B cell (primary cell): ENCODE measurements around the gene SPOCD1. TPM values are rescaled to one million over a fixed set of nuclear protein-coding genes. Genes with fewer than 3 reads are reported as not detected.

Source experiments
- ATAC-seq: fragments of 200-7000 bp; cut with Tn5 transposase; one replicate; pipeline ENCODE4 v1.10.0; 2021; ENCODE audit warnings: low read depth, mild to moderate bottlenecking, moderate number of reproducible peaks, moderate library complexity
- CTCF ChIA-PET: fragments of 350-600 bp; sonication (Branson Sonifier 250); formaldehyde crosslinking; loops from one replicate; lab custom pipeline; 2021; ENCODE audit warnings: antibody characterized with exemption, inconsistent platforms; lab: Charles Lee
- POLR2A ChIA-PET: fragments of 350-600 bp; sonication (Branson Sonifier 250); formaldehyde crosslinking; loops from one replicate; lab custom pipeline; 2021; ENCODE audit warnings: antibody characterized with exemption; lab: Charles Lee
- DNase-seq: peaks from one replicate; pipeline ENCODE4 v3.0.0; 2013
- H2AFZ ChIP-seq: 2 replicates; pipeline ENCODE4 v1.6.1; 2012; ENCODE audit warnings: mild to moderate bottlenecking, low read depth, low read length; ENCODE audit not compliant: insufficient read depth, poor library complexity, severe bottlenecking
- H3K27ac ChIP-seq, 2 donors: 1 replicate in 1 of 2; 2 replicates in 1 of 2; pipeline ENCODE4 v1.5.1; 2012 to 2013; ENCODE audit warnings: low read length in 2 of 2, mild to moderate bottlenecking in 2 of 2, moderate library complexity in 1 of 2
- H3K27me3 ChIP-seq, 4 experiments: fragments of 200-600 bp in 1 of 4; sonication (generic) in 1 of 4; replicated peaks in 1 of 4; 1 replicate in 2 of 4; 2 replicates in 2 of 4; pipeline versions ENCODE4 v1.6.1 to v1.7.0; 2013 to 2016; ENCODE audit warnings: low read length in 3 of 4, mild to moderate bottlenecking in 2 of 4, mixed read lengths in 1 of 4, moderate library complexity in 1 of 4; ENCODE audit not compliant: insufficient read depth in 4 of 4, control insufficient read depth in 3 of 4; ENCODE audit errors: control extremely low read depth in 1 of 4
- H3K36me3 ChIP-seq, 2 experiments: replicated peaks in 1 of 2; 1 replicate in 1 of 2; 2 replicates in 1 of 2; pipeline versions ENCODE4 v1.6.1 to v1.7.1; 2013; ENCODE audit warnings: low read length in 1 of 2; ENCODE audit not compliant: insufficient read depth in 2 of 2, control insufficient read depth in 1 of 2; ENCODE audit errors: control extremely low read depth in 1 of 2, extremely low read depth in 1 of 2
- H3K4me1 ChIP-seq, 2 donors: fragments of 200-600 bp in 1 of 2; sonication (generic) in 1 of 2; 1 replicate in 1 of 2; 2 replicates in 1 of 2; pipeline versions ENCODE4 v1.5.1 to v1.6.1; 2013 to 2017; ENCODE audit warnings: low read length in 2 of 2; ENCODE audit not compliant: control insufficient read depth in 2 of 2, insufficient read depth in 2 of 2
- H3K4me2 ChIP-seq: replicated peaks from 2 replicates; pipeline ENCODE3; 2012; ENCODE audit warnings: mild to moderate bottlenecking, low read depth, low read length; ENCODE audit not compliant: poor library complexity, severe bottlenecking
- H3K4me3 ChIP-seq, 5 experiments: fragments of 200-600 bp in 1 of 5; sonication (generic) in 1 of 5; 1 replicate in 3 of 5; 2 replicates in 2 of 5; pipeline versions ENCODE4 v1.5.1 to v1.7.0; 2011 to 2016; ENCODE audit warnings: low read length in 4 of 5, mild to moderate bottlenecking in 4 of 5, low read depth in 2 of 5, control low read depth in 1 of 5, moderate library complexity in 1 of 5; ENCODE audit not compliant: insufficient read depth in 1 of 5; ENCODE audit errors: control extremely low read depth in 1 of 5, extremely low read depth in 1 of 5
- H3K79me2 ChIP-seq: fragments of 200-600 bp; sonication (generic); one replicate; pipeline ENCODE4 v1.6.0; 2016; ENCODE audit warnings: low read length; ENCODE audit not compliant: control insufficient read depth, insufficient read depth
- H3K9ac ChIP-seq: fragments of 200-600 bp; sonication (generic); 2 replicates; pipeline ENCODE4 v1.6.1; 2017; ENCODE audit warnings: mild to moderate bottlenecking, low read length, moderate library complexity
- H3K9me3 ChIP-seq, 3 donors: one replicate each; pipeline versions ENCODE4 v1.6.1 to v1.7.1; 2013; ENCODE audit warnings: low read length in 2 of 3; ENCODE audit not compliant: control insufficient read depth in 2 of 3, insufficient read depth in 1 of 3; ENCODE audit errors: control extremely low read depth in 1 of 3
- H4K20me1 ChIP-seq: 2 replicates; pipeline ENCODE4 v1.6.0; 2012; ENCODE audit warnings: mild to moderate bottlenecking, low read length; ENCODE audit not compliant: insufficient read depth, control insufficient read depth, poor library complexity, severe bottlenecking
- H3K27ac Mint-ChIP-seq: one replicate; pipeline ENCODE4 v1.8.0; 2021; ENCODE audit warnings: mixed read lengths
- H3K27me3 Mint-ChIP-seq: one replicate; pipeline ENCODE4 v1.8.0; 2021; ENCODE audit warnings: mixed read lengths
- H3K4me1 Mint-ChIP-seq: one replicate; pipeline ENCODE4 v1.8.0; 2021; ENCODE audit warnings: mixed read lengths
- H3K4me3 Mint-ChIP-seq: one replicate; pipeline ENCODE4 v1.8.0; 2021; ENCODE audit warnings: mixed read lengths
- H3K9me3 Mint-ChIP-seq: one replicate; pipeline ENCODE4 v1.8.0; 2022; ENCODE audit warnings: mixed read lengths; ENCODE audit not compliant: insufficient read depth
- CTCF ChIP-seq: fragments of 200-600 bp; IDR thresholded peaks from one replicate; pipeline ENCODE4 v1.8.0; 2022; ENCODE audit warnings: antibody characterized with exemption, mild to moderate bottlenecking
- EZH2 ChIP-seq: IDR thresholded peaks from 2 replicates; pipeline ENCODE4 v1.6.1; 2012; ENCODE audit warnings: borderline replicate concordance, low read depth, mild to moderate bottlenecking, moderate library complexity, low read length; ENCODE audit not compliant: insufficient read depth, poor library complexity, severe bottlenecking
- WGBS: methylation state at CpG from one replicate; pipeline ENCODE4 v1.1.5; 2013; ENCODE audit warnings: missing lambda C conversion rate; ENCODE audit not compliant: insufficient coverage; 5-methylcytosine and 5-hydroxymethylcytosine counted together
- intact Hi-C: fragments of 100-400 bp; cut with micrococcal nuclease; formaldehyde crosslinking; loops from one replicate; pipeline ENCODE4 v1.10.0; 2022
- polyA plus RNA-seq: library from polyadenylated mRNA; depleted of rRNA; stranded (reverse); fragments of >200 nt; gene quantifications from 2 replicates; pipeline ENCODE4 v1.2.3, GENCODE V29; 2012
- total RNA-seq, 2 donors: library from RNA; stranded (reverse); fragments of 120-200 nt in 1 of 2; gene quantifications; 1 replicate in 1 of 2; 2 replicates in 1 of 2; pipeline versions ENCODE4 v1.2.3 to v1.2.4, GENCODE V29; 2013 to 2022

SPOCD1 gene
- total and polyA plus RNA-seq, 2 donors (not counting 1 experiment from before 2014, with no cell fraction given), result not detected

GRCh38 chr1:31778763-31779488 is 36.9 kb downstream of the SPOCD1 start:
- ATAC-seq, result no peak
- H3K9me3 Mint-ChIP-seq, result no peaks in the 10 kb centered on the region
- H3K79me2 ChIP-seq, result no peaks in the 10 kb centered on the region
- POLR2A ChIA-PET, result no interaction called here
- no peaks in the 10 kb centered on the region for H3K9me3 ChIP-seq
- H3K27me3 ChIP-seq, result peaks cover 0 to 47% (median 25%) of the 10 kb centered on the region in 4 experiments
- DNase-seq, result no peak
- no peak overlapping the region for H3K27ac Mint-ChIP-seq
- whole genome bisulfite sequencing, result 96% methylated on average over 5 of the region's 11 CpGs
- no peaks in the 10 kb centered on the region for H3K36me3 ChIP-seq
- intact Hi-C loops, result no loop called here
- CTCF ChIA-PET, result interaction anchor here (0.7 to 1.9 kb wide), 4 partner anchors 11 to 136 kb away, joined by 3 to 5 read pairs (median 4); no protein-coding TSS in a partner anchor
- H3K9ac ChIP-seq, result no peak overlapping the region
- no peak for TF ChIP-seq EZH2
- no peak for TF ChIP-seq CTCF
- peaks cover 1% of the 10 kb centered on the region for H3K4me1 Mint-ChIP-seq
- H3K4me1 ChIP-seq, result peaks cover 4 to 9% of the 10 kb centered on the region in 2 donors
- no peak overlapping the region for H3K27ac ChIP-seq
- no peak overlapping the region for H3K4me2 ChIP-seq
- H3K27me3 Mint-ChIP-seq, result peaks cover 36% of the 10 kb centered on the region
- no peak overlapping the region for H3K4me3 ChIP-seq
- no peaks in the 10 kb centered on the region for H4K20me1 ChIP-seq
- H2AFZ ChIP-seq, result no peak overlapping the region
- no peak overlapping the region for H3K4me3 Mint-ChIP-seq

- no peak overlapping the region for H3K27ac ChIP-seq
- CTCF ChIA-PET, result interaction anchor here (1.2 to 2.2 kb wide), 5 partner anchors 11 to 187 kb away, joined by 3 to 13 read pairs (median 4); no protein-coding TSS in a partner anchor
- peaks cover 52% of the 10 kb centered on the region for H3K27me3 Mint-ChIP-seq
- no peak overlapping the region for H3K9ac ChIP-seq
- peaks cover 0 to 70% (median 40%) of the 10 kb centered on the region in 4 experiments for H3K27me3 ChIP-seq
- DNase-seq (no peak), ATAC-seq (no peak)
- peaks cover 0 to 6% (median 0%) of the 10 kb centered on the region in 3 donors for H3K9me3 ChIP-seq
- intact Hi-C loops, result no loop called here
- H3K4me2 ChIP-seq, result no peak overlapping the region
- POLR2A ChIA-PET, result interaction anchor here (0.7 kb wide), 1 partner anchor 168 kb away, joined by 5 read pairs; no protein-coding TSS in a partner anchor
- H3K36me3 ChIP-seq, result no peaks in the 10 kb centered on the region
- H3K27ac Mint-ChIP-seq, result no peak overlapping the region
- H3K79me2 ChIP-seq, result no peaks in the 10 kb centered on the region
- no peak overlapping the region for H3K4me3 Mint-ChIP-seq
- no peak overlapping the region for H2AFZ ChIP-seq
- no peak overlapping the region for H3K4me3 ChIP-seq
- 89% methylated on average over 3 of the region's 3 CpGs for WGBS
- no peaks in the 10 kb centered on the region for H3K9me3 Mint-ChIP-seq
- no peaks in the 10 kb centered on the region for H4K20me1 ChIP-seq
- peaks cover 19% of the 10 kb centered on the region for H3K4me1 Mint-ChIP-seq
- H3K4me1 ChIP-seq, result peaks cover 21 to 26% of the 10 kb centered on the region in 2 donors
- TF ChIP-seq CTCF (no peak), EZH2 (no peak)
Measured at GRCh38 chr1:31776516-31776915, 39.3 kb downstream of the SPOCD1 start.
